Activated T-helper 9 cell treated with anti-CD3 and anti-CD28 coated beads, Interleukin-2, amount 50 U/mL, for 16 hours (primary cell): ENCODE results near the gene ASTL.
A peak's percentile ranks its signal among the peaks of the same experiment; 100 is the strongest.
"Not testable (repeated sequence)": the region's sequence is repeated elsewhere in the genome, so short reads cannot be mapped to it uniquely, and the experiment has no call there.

Source experiments
- DNase-seq: peaks from one replicate; pipeline ENCODE4 v3.0.0-alpha.2; 2020; ENCODE audit warnings: low read depth

Gene ASTL

DNA sequence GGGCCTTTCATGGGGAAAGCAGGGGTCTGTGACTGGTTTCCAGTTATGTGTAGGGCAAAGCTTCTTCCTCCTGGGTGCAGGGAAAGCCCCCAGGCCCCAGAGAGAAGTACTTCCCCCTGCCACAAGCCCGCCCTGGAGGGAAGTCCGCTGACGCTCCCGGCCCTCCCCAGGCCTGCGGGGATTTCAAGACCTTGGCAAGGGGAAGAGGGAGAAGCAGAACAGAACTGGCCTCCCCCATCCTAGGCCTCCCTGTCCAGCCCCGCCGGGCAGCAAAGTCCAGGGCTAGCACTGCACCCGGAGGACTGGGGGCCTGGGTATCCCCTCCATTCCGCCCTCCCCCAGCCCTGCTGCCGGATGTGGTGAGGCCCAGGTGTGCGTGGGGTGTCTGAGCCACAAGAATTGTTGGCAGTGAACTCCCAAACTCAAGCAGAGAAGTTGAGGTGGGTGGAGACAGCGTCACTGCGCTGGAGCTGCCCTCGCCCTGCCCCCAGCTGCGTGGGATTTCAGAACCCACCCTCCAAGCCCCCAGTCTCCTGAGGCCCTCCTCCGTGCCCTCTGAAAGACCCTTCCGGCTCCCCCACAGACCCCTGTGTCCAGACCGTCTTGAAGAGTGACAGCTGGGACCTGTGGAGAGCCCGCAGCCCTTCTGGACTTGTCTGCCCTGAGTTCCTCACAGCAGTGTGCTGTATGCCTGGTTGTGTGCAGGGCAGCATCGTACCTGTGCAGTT, 8.0 kb upstream of the ASTL start:
- DNase-seq = peak; percentile 83

DNA sequence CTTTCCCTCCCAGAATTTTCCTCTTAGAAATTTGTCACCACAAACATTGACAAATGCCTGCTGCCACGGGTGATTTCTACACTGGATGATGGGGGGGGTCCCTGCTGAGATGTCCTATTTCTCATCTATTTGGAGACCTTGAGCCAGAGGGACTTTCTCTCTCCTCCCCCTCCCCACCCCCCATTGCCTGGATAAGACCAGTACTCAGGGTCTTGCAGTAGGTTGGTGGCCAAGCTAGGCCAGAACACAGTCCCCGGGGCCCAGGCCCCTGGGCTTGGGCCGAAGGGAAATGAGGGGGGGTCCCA, 7.5 kb upstream of the ASTL start:
- no peak for DNase-seq

DNA sequence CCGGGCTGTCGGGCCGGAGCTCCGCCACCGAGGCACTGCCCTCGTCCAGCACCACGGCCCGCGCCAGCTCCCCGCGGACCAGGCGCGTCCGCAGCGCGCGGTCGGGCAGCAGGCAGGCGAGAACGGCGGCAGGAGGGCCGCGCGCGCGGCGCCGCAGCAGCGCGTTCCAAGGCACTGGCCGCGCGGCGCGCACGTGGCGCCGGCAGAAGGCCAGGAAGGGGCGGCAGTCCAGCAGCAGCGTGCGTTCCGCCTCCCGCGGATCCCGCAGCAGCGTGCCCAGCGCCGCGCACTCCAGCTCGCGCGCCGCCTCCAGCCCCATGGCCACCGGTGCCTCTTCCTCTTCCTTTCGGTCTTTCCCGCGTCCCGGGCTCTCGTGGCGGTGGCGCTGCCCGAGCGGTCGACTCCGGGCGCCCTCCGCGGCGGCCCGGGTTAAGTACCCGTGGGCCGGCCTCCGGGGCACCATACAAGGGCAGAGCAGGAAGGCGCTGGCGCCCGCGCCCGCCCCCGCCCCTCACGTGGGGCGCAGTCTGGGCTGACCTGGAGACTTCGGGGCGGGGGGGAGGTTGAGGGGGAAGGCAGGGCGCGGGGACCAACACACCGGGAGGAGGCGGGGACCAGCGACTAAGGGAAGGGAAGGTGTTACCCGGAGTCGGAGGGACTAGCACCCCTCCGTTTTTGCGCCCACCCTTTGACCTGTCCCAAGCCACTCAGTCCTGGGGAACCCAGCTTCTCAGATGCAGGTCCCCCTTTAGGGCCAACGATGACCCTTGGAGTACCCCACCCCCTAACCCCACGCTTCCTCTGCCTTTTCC, 6.9 kb upstream of the ASTL start, which contains the start of gene DUSP2:
Gene DUSP2, minus strand, starts transcription at position 405 of the 812 bp plus-strand sequence. Its CDS starts 86 bp downstream, at position 319.
- DNase-seq = peak; percentile 85

DNA sequence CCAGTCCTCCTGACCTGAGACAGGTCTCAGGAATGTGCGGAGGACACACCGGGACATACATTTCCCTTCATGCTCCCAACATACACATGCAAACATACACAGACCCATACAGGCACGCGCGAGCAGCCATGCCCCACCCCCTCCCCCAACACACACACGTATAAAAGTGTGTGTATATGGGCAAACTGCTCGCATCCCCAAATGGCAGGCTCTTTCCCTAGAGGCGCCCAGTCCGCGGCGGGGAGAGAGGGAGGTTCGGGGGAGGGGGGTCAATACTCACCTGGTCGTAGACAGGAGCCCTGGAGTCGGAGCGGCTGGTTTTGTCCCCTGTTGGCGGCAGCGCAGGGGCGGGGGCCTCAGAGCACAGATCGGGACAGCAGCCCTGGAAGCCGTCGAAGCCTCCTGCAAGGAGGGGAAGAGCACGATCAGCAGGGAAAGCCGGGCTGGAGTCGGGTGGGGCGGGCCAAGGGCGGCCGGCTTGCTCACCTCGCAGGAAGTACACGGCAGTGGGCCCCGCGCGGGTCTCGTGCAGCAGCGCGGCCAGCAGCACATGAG, 6.3 kb upstream of the ASTL start:
- no peak for DNase-seq

DNA sequence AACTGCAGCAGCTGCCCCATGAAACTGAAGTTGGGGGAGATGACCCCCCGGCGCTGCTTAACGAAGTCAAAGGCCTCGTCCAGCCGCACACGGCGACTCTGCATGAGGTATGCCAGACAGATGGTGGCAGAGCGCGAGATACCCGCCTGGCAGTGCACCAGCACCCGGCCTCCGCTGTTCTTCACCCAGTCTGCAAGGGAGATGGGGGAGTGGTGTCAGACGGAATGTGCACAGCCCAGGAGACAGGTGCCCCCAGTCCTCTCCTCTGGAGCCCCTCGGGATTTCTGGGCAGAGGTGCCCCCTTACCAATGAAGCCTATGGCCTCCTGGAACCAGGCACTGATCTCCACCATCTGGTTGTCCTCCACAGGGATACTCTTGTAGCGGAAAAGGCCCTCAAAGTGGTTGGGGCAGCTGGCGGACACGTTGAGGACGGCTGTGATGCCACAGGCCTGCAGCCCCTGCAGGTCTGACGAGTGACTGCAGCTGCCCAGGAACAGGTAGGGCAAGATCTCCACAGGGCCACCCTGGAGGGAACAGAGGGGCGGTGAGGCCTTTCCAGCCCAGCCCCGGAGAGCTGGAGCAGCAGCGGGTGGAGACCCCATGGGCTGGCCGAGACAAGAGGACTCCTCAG, 5.7 kb upstream of the ASTL start:
- no peak for DNase-seq

DNA sequence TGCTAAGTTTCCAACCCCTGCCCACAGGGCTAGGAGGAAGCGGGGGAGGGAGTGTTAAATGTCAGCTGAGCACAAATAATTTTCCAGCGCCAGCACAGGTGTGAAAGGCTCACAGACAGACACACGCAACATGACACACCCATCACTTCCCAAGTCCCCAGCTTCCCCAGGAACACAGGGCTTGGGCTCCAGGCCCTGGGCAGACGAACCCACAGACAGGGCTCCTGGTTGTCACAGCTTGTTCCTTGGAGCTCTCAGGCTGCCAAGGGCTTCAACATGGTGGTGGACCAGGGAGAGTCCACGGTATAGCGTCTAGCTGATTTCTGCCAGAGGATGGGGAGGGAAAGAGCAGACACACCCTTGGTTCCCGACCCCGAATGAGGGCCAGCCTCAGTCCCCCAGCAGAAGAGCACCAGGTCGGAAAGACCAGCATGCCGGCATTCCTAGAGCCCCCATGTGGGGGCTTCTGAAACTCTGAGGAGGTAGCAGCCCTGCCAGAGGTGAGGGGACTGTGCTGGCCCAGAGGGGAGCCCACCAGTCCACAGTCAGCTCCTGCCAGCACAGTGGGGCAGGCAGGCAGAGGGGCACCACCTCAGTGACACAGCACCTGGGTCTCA, 5.0 kb upstream of the ASTL start:
- DNase-seq = no peak

DNA sequence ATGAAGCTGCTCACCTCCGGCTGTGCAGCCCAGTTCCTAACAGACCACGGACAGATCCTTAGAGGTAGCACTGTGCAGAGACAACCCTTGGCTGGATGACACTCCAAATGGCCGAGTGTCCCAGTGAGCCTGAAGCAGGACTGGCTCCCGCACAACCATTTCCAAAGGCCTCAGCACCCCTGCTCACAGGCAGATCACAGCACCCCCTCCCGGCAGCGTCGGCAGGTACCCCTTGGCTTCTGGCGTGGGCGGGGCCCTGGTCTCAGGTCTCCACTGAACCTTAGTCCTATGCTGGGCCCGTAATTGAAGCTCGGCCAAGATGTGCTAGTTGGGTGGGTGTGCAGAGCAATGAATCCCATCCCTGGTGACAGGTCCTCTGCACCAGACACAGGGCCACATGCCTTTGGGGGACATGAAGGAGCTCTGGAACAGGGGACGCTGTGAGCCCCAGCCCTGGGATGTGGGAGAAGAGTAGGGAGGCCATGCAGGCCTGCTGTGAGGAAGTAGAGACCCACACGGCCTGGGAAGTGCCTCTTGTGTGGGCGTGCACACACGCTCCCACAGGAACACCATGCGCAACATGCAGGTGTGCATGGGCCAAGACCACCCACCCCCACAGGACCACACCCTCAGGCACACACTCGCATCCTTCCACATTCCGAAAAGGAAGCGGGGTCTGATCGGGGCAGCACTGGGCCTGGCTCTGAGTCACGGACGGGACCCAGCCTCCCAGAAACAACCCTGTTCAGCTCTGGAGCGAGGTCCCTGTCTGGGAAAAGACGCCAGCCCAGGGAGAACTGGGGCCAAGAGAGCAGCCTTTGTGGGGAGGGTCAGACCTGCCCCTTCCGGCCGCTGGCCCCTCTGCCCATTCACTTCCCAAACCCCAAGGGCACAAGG, 4.2 kb upstream of the ASTL start:
- DNase-seq = peak; percentile 59

DNA sequence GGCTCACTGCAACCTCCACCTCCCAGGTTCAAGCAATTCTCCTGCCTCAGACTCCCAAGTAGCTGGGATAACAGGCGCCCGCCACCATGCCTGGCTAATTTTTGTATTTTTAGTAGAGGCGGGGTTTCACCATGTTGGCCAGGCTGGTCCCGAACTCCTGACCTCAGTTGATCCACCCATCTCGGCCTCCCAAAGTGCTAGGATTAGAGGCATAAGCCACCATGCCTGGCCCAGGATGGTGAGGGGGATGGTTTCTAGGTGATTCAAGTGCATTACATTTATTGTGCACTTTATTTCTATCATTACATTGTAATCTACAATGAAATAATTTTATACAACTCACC, 3.3 kb upstream of the ASTL start:
- DNase-seq = not testable (repeated sequence)

DNA sequence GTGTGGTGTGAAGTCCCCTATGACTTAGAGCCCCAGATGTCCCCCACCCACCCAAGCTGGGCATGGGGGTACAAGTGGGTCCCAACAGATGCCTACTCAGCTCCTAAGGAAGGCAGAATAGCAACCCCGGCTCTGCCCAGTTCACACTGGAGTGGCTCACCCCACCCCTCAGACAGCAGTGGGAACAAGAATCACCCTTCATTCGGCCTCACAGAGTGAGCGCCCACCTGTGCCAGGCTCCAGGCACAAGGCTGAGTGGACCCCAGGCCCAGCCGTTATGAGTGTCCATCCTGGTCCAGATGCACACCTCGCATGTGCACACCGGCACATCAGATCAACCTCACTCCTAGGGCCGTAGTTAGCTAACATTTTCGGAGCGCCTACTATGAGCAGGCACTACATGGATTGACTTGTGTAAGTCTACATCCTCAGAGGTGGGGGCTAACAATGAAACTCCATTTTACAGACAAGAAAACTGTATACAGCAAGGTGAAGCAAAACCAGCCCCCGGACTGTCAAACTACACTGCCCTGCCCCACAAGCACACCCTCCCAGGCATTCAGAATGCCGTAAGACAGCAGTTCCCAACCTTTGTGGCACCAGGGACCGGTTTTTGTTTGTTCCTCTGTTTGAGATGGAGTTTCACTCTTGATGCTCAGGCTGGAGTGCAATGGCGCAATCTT, 2.8 kb upstream of the ASTL start:
- DNase-seq = no peak

DNA sequence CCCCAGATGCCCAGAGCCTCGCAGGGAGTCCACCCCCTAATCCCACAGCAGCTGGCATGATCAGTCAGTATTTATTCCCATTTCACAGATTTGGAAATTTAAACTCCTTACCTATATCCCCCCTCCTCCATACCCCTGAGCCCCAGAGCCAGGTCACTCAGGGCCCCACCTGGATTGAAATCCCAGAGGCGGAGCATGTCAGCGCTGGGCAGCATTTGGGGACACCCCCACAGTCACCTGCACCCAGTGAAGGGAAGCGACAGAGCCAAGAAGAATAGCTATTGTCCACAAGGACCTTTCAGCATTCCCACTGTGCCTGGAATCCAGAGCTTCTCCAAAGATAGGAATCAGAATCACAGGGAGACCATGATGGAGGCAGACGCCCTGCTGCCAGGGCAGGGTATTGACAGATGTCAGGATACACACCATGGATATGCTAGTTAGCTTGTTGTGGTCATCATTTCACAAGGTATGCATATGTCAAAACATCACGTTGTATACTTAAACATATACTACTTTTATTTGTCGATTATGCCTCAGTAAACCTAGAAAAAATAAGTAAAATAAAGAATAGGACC, 968 bp upstream of the ASTL start:
- no peak for DNase-seq

DNA sequence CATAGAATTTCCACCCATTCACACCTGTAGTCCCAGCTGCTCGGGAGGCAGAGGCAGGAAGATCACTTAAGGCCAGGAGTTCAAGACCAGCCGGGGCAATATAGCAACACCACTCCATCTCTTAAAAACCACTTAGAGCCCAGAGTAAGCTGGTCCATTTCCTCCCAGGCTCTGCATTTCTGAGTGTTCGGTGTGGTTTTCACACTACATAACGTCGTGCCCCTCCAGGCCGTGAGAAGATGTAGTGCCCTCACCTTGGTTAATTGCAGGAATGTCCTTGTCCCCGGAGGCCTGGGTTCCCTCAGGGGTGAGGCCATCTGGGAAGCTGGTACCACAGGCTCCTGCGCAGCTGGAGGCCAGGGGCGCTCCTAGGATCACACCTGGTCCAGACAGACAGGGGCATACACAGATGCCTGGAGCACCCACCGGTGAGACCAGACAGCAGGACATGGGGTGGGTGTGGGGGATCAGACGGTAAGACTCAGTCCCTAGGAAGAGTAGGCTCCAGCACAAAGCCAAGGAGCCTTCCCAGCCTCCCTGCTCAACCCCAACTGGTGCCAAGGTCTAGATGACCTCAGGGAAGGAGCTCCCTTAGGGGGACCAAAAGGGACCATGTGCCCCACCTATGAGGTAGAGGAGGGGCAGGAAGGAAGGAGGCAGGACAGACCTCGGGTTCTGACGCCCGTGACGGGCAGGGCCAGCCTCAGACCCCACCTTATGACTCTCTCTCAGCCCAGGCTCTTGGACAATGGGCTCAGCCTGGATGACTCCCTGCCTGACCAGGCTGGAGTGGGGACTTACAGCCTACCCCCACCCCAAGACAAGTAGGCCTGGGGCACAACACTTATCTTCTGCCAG, 752 bp downstream of the ASTL start:
- DNase-seq = no peak

DNA sequence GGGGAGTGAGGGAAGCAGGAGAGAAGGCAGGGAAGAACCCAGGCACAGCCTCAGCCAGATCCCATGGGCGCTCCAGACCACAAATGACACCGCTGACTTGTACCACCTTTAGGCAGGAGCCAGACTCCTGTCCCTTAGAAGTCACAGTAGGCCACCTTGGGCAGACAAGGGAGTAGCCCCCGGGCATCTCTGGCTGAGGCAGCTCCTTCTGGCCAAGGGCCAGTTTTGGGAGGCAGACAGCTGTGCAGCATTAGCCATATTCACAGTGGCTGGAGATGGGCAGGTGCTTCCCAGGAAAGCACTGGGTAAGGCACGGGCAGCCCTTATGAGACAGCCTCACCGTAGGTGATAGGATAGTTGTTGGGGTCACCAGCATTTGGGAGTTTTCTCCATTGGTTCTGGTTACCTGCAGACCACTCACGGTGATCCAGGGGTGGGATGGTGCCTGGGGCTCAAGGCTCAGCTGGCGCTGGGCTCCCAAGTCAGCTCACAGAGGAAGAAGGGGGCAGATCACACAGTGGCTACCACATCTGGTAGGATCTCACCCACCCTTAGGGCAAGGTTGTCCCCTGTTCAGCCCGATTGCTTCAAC, 2.1 kb downstream of the ASTL start:
- DNase-seq = no peak

DNA sequence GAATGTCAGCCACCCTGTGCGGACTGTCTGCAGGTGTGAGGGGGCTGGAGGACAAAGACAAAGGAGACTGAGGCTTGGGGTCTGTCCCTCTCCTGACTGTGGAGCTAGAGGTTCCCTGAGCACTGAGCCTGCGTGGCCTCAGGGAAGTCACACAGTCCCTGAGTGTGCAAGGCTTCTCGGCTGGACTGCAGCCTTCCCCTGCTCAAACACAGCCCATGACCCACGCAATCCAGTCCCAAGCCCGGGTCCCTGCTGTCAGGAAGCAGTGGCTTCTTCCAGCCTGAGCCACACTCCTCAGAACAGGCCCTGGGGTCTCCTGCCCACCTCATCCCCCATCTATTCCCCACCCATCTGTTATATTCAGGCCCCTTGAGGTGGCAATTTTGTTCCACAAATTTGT, 2.7 kb downstream of the ASTL start:
- DNase-seq = no peak

DNA sequence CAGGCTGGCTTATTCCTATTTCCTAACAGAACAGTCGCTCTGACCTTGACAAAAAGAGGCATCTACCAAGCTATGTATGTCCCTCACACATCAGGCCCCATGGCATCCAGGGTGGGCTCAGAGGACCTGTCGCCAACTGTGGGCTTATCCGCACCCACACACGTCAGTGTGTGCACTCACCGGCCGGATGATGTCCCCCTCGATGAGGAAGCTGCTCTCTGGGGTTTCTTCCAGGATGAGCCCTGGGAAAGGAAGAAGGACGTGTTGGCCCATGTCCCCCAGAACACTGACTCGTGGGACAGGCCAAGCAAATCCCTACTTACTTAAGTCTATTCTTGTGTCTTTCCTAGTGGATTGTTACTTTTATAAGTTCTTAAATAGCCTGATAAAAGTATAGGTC, 3.1 kb downstream of the ASTL start:
- DNase-seq = no peak

DNA sequence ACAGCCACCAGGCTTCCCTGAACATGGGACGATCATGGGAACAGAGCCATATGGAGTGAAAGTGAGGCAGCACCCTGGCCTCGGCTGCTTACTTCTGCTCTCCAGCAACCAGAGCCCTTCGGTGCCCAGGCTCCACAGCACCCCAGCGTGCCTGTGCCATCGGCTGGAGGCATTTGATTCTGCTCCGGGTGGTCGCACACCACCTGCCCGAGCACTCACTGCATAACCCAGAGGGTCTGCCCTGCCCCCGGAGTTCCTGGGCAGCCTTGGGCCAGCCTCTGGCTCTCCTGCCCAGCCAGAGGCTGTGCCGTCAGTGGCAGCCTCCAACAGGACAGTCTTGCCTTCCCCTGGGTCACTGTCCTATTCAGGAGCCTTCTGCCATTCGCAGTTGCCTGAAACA, 3.9 kb downstream of the ASTL start:
- DNase-seq = no peak

DNA sequence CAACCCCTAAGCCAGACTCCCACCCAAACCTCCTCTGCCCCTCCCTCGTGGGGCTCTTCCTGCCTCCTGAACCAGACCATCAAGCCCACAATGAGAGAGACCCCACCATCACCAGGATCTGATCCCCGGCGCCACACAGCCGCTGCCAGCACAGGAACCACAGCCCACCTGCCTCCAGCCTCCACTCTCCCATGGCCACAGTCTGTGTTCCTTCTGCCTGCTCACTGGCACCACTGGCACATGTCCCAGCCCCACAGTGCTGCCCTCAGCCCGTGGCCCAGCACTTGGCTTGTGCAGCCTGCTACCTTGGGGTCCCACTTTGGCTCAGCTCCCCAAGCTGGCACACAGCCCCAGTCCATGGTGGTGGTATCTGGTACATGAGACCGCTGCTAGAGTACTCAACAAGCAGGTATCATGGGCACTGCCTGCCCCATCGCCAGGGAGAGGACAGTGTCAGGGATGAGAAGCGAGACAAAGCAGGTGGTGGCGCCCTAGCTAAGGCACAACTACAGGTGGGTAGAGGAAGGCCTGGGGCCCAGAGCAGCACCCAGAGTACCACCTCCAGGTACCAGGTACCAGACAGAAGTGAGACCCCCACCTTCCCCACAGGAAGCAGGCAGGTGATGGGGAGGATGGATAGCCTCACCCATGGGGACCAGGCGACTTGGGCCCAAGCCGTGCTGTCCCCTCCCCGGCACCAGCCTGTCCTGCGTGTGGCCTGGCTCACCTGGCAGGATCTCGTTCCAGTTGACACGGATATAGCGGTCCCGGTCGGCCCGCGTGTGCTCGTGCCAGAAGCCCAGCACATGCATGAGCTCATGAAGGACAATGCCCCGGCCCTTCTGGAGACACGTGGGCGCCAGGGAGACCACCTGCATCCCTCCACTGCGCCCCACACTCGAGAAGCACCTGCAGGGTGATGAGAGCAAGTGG, 6.2 kb downstream of the ASTL start:
- no peak for DNase-seq

DNA sequence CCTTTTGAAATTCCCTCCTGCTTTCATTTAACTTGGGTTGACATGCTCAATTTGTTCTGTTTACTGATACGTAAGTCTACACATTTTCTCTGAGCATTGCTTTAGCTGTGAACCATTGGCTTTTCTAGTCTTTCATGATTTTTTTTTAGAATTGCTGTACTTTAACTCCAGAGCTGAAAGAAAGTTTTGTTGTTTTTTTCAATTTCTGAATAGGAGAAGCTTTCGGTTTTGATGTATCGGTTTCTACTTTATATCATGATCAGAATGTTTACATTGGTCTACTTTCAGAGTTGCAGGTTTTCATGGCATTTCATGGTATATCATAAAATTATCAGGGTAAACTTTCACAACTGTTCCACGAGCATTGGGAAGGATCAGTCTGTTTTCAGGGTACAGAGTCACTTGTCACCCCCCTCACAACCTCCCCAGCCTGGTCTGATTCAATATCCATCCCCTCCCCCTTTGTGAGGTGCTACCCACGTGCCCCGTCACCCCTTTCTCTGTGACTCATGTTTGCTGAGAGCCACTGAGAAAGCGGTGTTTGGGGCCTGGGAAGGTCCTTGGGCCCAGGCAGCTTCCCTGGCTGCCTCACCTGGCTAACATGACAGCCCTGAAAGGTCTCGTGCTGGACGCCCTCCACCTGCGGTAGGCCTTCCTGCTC, 7.0 kb downstream of the ASTL start:
- DNase-seq = no peak

DNA sequence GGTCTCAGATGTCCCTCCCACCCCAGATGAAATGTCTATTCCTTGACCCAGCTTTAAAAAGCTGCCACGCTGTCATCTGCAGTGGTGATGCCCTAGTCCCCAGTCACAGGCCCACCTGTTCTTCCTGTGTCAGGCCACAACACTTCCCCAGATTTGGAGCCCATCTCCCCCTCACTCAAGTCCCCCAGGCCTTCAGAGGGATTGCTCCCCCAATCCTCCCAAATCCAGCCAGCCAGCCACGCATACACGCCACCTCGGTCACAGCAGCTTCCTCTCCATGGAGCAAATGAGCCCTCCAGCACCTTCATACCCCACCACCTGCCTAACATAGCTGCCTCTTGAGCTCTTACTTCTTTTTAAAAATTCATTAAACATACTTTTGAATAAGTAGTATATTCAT, 7.8 kb downstream of the ASTL start:
- DNase-seq = no peak
